OCI-LY7 (cell line): Measurements from ENCODE around the gene LPP.

Source experiments
- CTCF ChIP-seq: fragments of 200-600 bp; sonication (generic); conservative IDR thresholded peaks from 2 replicates; pipeline ENCODE4 v1.5.1; 2014; ENCODE audit warnings: mild to moderate bottlenecking, antibody characterized with exemption, low read length, moderate library complexity, mixed read lengths
- EZH2phosphoT487 ChIP-seq: fragments of 200-600 bp; sonication (generic); IDR thresholded peaks from 2 replicates; pipeline ENCODE4 v1.6.1; 2018; ENCODE audit warnings: low read depth, borderline replicate concordance, mild to moderate bottlenecking, mixed run types, antibody characterized with exemption, low read length, moderate library complexity, mixed read lengths

DNA sequence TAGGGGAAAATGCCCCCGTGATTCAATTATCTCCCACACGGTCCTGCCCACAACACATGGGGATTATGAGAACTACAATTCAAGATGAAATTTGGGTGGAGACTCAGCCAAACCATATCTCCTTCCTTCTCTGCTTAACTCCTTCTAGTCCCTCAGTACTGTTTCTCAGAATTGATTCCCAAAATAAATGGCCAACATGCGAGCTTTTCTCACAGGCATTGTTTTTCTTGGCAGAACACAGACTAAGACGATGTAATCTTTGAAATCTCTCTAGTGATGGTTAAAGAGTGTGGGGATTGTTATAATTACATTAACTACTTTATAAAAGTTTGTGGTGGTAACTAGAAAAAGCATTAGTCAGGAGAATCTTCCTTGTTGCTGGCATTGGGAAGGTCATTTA is 366.5 kb downstream of the LPP start:
- TF ChIP-seq CTCF (no peak), EZH2phosphoT487 (no peak)
